GM18868 (cell line): ENCODE measurements around the gene DGKE.

Experiments
- ATAC-seq: cut with Tn5 transposase; IDR thresholded peaks from one replicate; pipeline ENCODE4 v1.9.1; 2021; ENCODE audit warnings: mild to moderate bottlenecking, moderate library complexity; ENCODE audit not compliant: unreplicated experiment

Gene DGKE

GRCh38 chr17:56887552-56888467, 53.9 kb downstream of the DGKE start:
- ATAC-seq: no peak

- no peak for ATAC-seq
Measured at GRCh38 chr17:56890390-56890789, 56.4 kb downstream of the DGKE start.

GRCh38 chr17:56890906-56891674, 57.1 kb downstream of the DGKE start:
- ATAC-seq: no peak

- no peak for ATAC-seq
Measured at GRCh38 chr17:56891751-56892150, 57.8 kb downstream of the DGKE start.

GRCh38 chr17:56892333-56892732, 58.4 kb downstream of the DGKE start:
- no peak for ATAC-seq

- ATAC-seq: no peak
Measured at GRCh38 chr17:56893503-56893902, 59.6 kb downstream of the DGKE start.

- ATAC-seq: no peak
Measured at GRCh38 chr17:56894859-56895455, 61.0 kb downstream of the DGKE start.

GRCh38 chr17:56896217-56896967, 62.4 kb downstream of the DGKE start:
- no peak for ATAC-seq

GRCh38 chr17:56896968-56897359, 63.0 kb downstream of the DGKE start:
- no peak for ATAC-seq

- peak; percentile 65 for ATAC-seq
Measured at GRCh38 chr17:56897646-56898424, 63.9 kb downstream of the DGKE start.

GRCh38 chr17:56898874-56899273, 64.9 kb downstream of the DGKE start:
- ATAC-seq: no peak

GRCh38 chr17:56899403-56899802, 65.5 kb downstream of the DGKE start:
- ATAC-seq: no peak

- ATAC-seq: no peak
Measured at GRCh38 chr17:56902348-56902747, 68.4 kb downstream of the DGKE start.

- no peak for ATAC-seq
Measured at GRCh38 chr17:56903560-56903959, 69.6 kb downstream of the DGKE start.

GRCh38 chr17:56908001-56908542, 74.1 kb downstream of the DGKE start:
- peak; percentile 88 for ATAC-seq

GRCh38 chr17:56909742-56910508, 76.0 kb downstream of the DGKE start:
- no peak for ATAC-seq

- ATAC-seq: no peak
Measured at GRCh38 chr17:56910509-56911235, 76.7 kb downstream of the DGKE start.
